GM23338 (cell line): ENCODE data around the gene SEMA4D. TPM values are rescaled to one million over a fixed set of nuclear protein-coding genes. Genes with fewer than 3 reads are reported as not detected.
A peak's percentile ranks its signal among the peaks of the same experiment; 100 is the strongest.

Experiments
- ATAC-seq: fragments of 200-7000 bp; cut with Tn5 transposase; 3 replicates; pipeline ENCODE4 v1.9.1; 2020
- DNase-seq: peaks from one replicate; pipeline ENCODE4 v3.0.0-alpha.2; 2015; ENCODE audit warnings: low spot score
- H2AFZ ChIP-seq: fragments of 200-600 bp; sonication (generic); 2 replicates; pipeline ENCODE4 v1.8.0; 2016; ENCODE audit warnings: antibody characterized with exemption, mild to moderate bottlenecking, moderate library complexity
- H3F3A ChIP-seq: fragments of 200-600 bp; sonication (generic); replicated peaks from 2 replicates; pipeline ENCODE4 v1.8.0; 2017; ENCODE audit warnings: antibody characterized with exemption, mixed run types, low read depth
- H3K27ac ChIP-seq: fragments of 200-600 bp; sonication (generic); 2 replicates; pipeline ENCODE4 v1.6.1; 2016; ENCODE audit warnings: low read depth
- H3K27me3 ChIP-seq: fragments of 200-600 bp; sonication (generic); 2 replicates; pipeline ENCODE4 v1.8.0; 2016; ENCODE audit warnings: mild to moderate bottlenecking, mixed run types, moderate library complexity; ENCODE audit not compliant: insufficient read depth
- H3K36me3 ChIP-seq: fragments of 200-600 bp; sonication (generic); 2 replicates; pipeline ENCODE4 v1.8.0; 2016; ENCODE audit warnings: mild to moderate bottlenecking; ENCODE audit not compliant: insufficient read depth
- H3K4me1 ChIP-seq: fragments of 200-600 bp; sonication (generic); 2 replicates; pipeline ENCODE4 v1.8.0; 2016; ENCODE audit warnings: mild to moderate bottlenecking, moderate library complexity; ENCODE audit not compliant: insufficient read depth
- H3K4me2 ChIP-seq: fragments of 200-600 bp; sonication (generic); 2 replicates; pipeline ENCODE4 v1.7.1; 2017; ENCODE audit warnings: mixed run types
- H3K4me3 ChIP-seq: fragments of 200-600 bp; sonication (generic); 2 replicates; pipeline ENCODE4 v1.6.1; 2016; ENCODE audit warnings: mixed run types
- H3K79me2 ChIP-seq: fragments of 200-600 bp; sonication (generic); replicated peaks from 2 replicates; pipeline ENCODE4 v1.8.0; 2017; ENCODE audit warnings: mild to moderate bottlenecking; ENCODE audit not compliant: insufficient read depth
- H3K9me2 ChIP-seq: fragments of 200-600 bp; sonication (generic); 2 replicates; pipeline ENCODE4 v1.8.0; 2017; ENCODE audit not compliant: insufficient read depth
- H4K20me1 ChIP-seq: fragments of 200-600 bp; sonication (generic); replicated peaks from 2 replicates; pipeline ENCODE4 v1.8.0; 2017; ENCODE audit warnings: mild to moderate bottlenecking; ENCODE audit not compliant: insufficient read depth
- H3K27ac Mint-ChIP-seq: 2 replicates; pipeline ENCODE4 v1.8.0; 2020; ENCODE audit warnings: inconsistent platforms, mild to moderate bottlenecking, moderate library complexity, mixed read lengths
- H3K27me3 Mint-ChIP-seq: 3 replicates; pipeline ENCODE4 v1.8.0; 2022; ENCODE audit warnings: low read depth, mild to moderate bottlenecking, moderate library complexity, mixed read lengths, inconsistent platforms; ENCODE audit not compliant: insufficient read depth, poor library complexity
- H3K36me3 Mint-ChIP-seq: 3 replicates; pipeline ENCODE4 v1.8.0; 2021; ENCODE audit warnings: low read depth, mild to moderate bottlenecking, inconsistent platforms, moderate library complexity, mixed read lengths
- H3K4me1 Mint-ChIP-seq: 3 replicates; pipeline ENCODE4 v1.8.0; 2020; ENCODE audit warnings: mild to moderate bottlenecking, inconsistent platforms, mixed read lengths
- H3K4me3 Mint-ChIP-seq: 3 replicates; pipeline ENCODE4 v1.8.0; 2021; ENCODE audit warnings: moderate library complexity, mild to moderate bottlenecking, inconsistent platforms, mixed read lengths
- H3K9me3 Mint-ChIP-seq: 3 replicates; pipeline ENCODE4 v1.8.0; 2020; ENCODE audit warnings: moderate library complexity, mild to moderate bottlenecking, inconsistent platforms, mixed read lengths
- CREB1 ChIP-seq: fragments of 250-450 bp; sonication (Bioruptor Pico); IDR thresholded peaks from 2 replicates; pipeline ENCODE4 v1.5.0; 2020; ENCODE audit warnings: low read depth, mild to moderate bottlenecking, moderate library complexity
- CTCF ChIP-seq, 2 experiments: fragments of 200-600 bp in 1 of 2; sonication (generic) in 1 of 2; conservative IDR thresholded peaks; 2 replicates each; pipeline versions ENCODE4 v1.5.1 to v1.6.1; 2016 to 2017; ENCODE audit warnings: antibody characterized with exemption in 2 of 2, low read depth in 2 of 2, mild to moderate bottlenecking in 2 of 2, moderate library complexity in 1 of 2
- ETS1 ChIP-seq: IDR thresholded peaks from 2 replicates; pipeline ENCODE4 v1.6.1; 2016; ENCODE audit warnings: antibody characterized with exemption
- EZH2 ChIP-seq: fragments of 200-600 bp; sonication (generic); IDR thresholded peaks from one replicate; pipeline ENCODE4 v1.8.0; 2017; ENCODE audit warnings: antibody characterized with exemption, mild to moderate bottlenecking, low read depth; ENCODE audit not compliant: unreplicated experiment
- EZH2phosphoT487 ChIP-seq: fragments of 200-600 bp; sonication (generic); IDR thresholded peaks from one replicate; pipeline ENCODE4 v1.8.1; 2018; ENCODE audit warnings: antibody characterized with exemption; ENCODE audit not compliant: unreplicated experiment
- JUNB ChIP-seq: IDR thresholded peaks from one replicate; pipeline ENCODE4 v1.6.1; 2016; ENCODE audit warnings: antibody characterized with exemption; ENCODE audit not compliant: unreplicated experiment
- NANOG ChIP-seq: IDR thresholded peaks from 2 replicates; pipeline ENCODE4 v1.6.1; 2016; ENCODE audit warnings: antibody characterized with exemption, borderline replicate concordance
- POLR2AphosphoS5 ChIP-seq: IDR thresholded peaks from 2 replicates; pipeline ENCODE4 v1.6.1; 2016; ENCODE audit warnings: antibody characterized with exemption, low read depth
- REST ChIP-seq: IDR thresholded peaks from one replicate; pipeline ENCODE4 v1.6.1; 2018; ENCODE audit warnings: antibody characterized with exemption; ENCODE audit not compliant: unreplicated experiment
- STAT1 ChIP-seq: IDR thresholded peaks from one replicate; pipeline ENCODE4 v1.6.1; 2016; ENCODE audit warnings: antibody characterized with exemption; ENCODE audit not compliant: unreplicated experiment
- ZNF114 ChIP-seq: fragments of 250-450 bp; sonication (Bioruptor Pico); IDR thresholded peaks from 2 replicates; pipeline ENCODE4 v1.5.0; 2020; ENCODE audit warnings: mild to moderate bottlenecking, moderate library complexity
- ZNF331 ChIP-seq: fragments of 250-450 bp; sonication (Bioruptor Pico); IDR thresholded peaks from 2 replicates; pipeline ENCODE4 v1.5.0; 2020; ENCODE audit warnings: low read depth, mild to moderate bottlenecking, moderate library complexity
- polyA plus RNA-seq: library from polyadenylated mRNA; unstranded; fragments of >200 nt; fragmentation: Nextera tagmentation; extraction: Ambion mirVana; gene quantifications from 2 replicates; pipeline ENCODE4 v1.2.1, GENCODE V29; 2016
- total RNA-seq: library from RNA; depleted of rRNA; stranded (reverse); fragments of >200 nt; shearing (Covaris generic); gene quantifications from 2 replicates; pipeline ENCODE4 v1.2.3, GENCODE V29; 2014

SEMA4D gene
- total and polyA plus RNA-seq, 2 experiments from 2014 or later: 19.3 to 63.0 TPM

GRCh38 chr9:89419978-89420394 is 77.9 kb downstream of the SEMA4D start:
- H3F3A ChIP-seq: no peaks in the 10 kb centered on the region
- Mint-ChIP-seq H3K27ac (peak overlapping the region; percentile 17; the same call in 1 of the 2 replicates), H3K4me3 (no peak overlapping the region)

More at GRCh38 chr9:89419978-89420394, 77.9 kb downstream of the SEMA4D start:
- no peaks in the 10 kb centered on the region for H3K36me3 ChIP-seq
- no peaks in the 10 kb centered on the region for H3K27me3 ChIP-seq
- no peaks in the 10 kb centered on the region for H3K4me1 ChIP-seq
- no peak overlapping the region for H3K27ac ChIP-seq
- H3K79me2 ChIP-seq: peaks cover 63% of the 10 kb centered on the region
- H3K4me2 ChIP-seq: no peak overlapping the region
- ATAC-seq (no peak), DNase-seq (no peak)
- H3K9me3 Mint-ChIP-seq: peaks cover 8% of the 10 kb centered on the region
- H2AFZ ChIP-seq: no peak overlapping the region
- peaks cover 9% of the 10 kb centered on the region; the same call in 1 of the 3 replicates for H3K4me1 Mint-ChIP-seq
- no peak overlapping the region for H3K4me3 ChIP-seq
- H3K27me3 Mint-ChIP-seq: peaks cover 12% of the 10 kb centered on the region
- H3K36me3 Mint-ChIP-seq: peaks cover 28% of the 10 kb centered on the region
- H3K9me2 ChIP-seq: no peaks in the 10 kb centered on the region
- peaks cover 7% of the 10 kb centered on the region for H4K20me1 ChIP-seq
- no peak for TF ChIP-seq CTCF (conservative IDR thresholded peaks at IDR 0.05; ENCODE audit: low read depth in 2 of 2)
- TF ChIP-seq EZH2phosphoT487: no peak
- TF ChIP-seq CREB1 (CRISPR knock-in tag): no peak
- no peak for TF ChIP-seq STAT1
- no peak for TF ChIP-seq ZNF114
- no peak for TF ChIP-seq JUNB
- no peak for TF ChIP-seq EZH2
- TF ChIP-seq REST: no peak
- no peak for TF ChIP-seq NANOG
- no peak for TF ChIP-seq ETS1
- TF ChIP-seq POLR2AphosphoS5: no peak
- no peak for TF ChIP-seq ZNF331 (CRISPR knock-in tag)
